ENCODE results near the gene HOMER1. TPM values are rescaled to one million over a fixed set of nuclear protein-coding genes. Genes with fewer than 3 reads are reported as not detected.

Gene HOMER1
- total RNA-seq, 2 donors from 2014 or later, result 2.1 to 15.8 TPM

- DNase-seq (ENCODE audit: low spot score), result no peak
- no peaks in the 10 kb centered on the region for H3K9me3 ChIP-seq
- TF ChIP-seq POLR2AphosphoS5 (IDR thresholded peaks at IDR 0.05) (no peak), CTCF (IDR thresholded peaks at IDR 0.05) (no peak), POLR2A (IDR thresholded peaks at IDR 0.05) (no peak)
- H3K4me1 ChIP-seq (replicated peaks), result no peaks in the 10 kb centered on the region
- no peak overlapping the region for H3K4me3 ChIP-seq
- WGBS, result 91% methylated on average over 1 of the region's 1 CpG
- no peaks in the 10 kb centered on the region for H3K36me3 ChIP-seq
- intact Hi-C loops (cut with DNase I), result no loop called here
- H3K27ac ChIP-seq, result no peak overlapping the region
- H3K27me3 ChIP-seq (replicated peaks; ENCODE audit: insufficient read depth), result no peaks in the 10 kb centered on the region
Measured at GRCh38 chr5:79417495-79417894, 96.4 kb downstream of the HOMER1 start.

DNA sequence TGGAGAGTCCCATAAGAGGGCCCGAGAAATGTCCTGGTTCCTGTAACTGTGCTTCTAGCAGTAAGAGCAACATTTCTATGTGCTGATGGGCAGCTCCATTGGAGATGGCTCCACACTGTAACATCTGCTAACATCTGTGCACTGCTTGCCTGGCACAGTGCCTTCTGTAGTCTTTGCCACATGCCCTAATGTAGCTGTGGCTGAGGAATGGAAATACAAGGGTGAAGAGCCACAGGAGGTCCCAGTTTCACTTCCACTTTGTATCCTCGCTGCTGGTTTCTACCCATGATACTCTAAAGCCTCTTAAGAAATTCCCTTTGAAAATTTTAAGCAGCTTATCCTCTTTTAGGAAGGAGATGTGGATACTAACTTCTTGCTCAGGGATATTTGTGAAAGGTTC is 97.4 kb downstream of the HOMER1 start:
- no peaks in the 10 kb centered on the region for H3K4me1 ChIP-seq (replicated peaks)
- TF ChIP-seq CTCF (IDR thresholded peaks at IDR 0.05) (no peak), POLR2AphosphoS5 (IDR thresholded peaks at IDR 0.05) (no peak), POLR2A (IDR thresholded peaks at IDR 0.05) (no peak)
- H3K36me3 ChIP-seq, result no peaks in the 10 kb centered on the region
- 81% methylated on average over 2 of the region's 2 CpGs for WGBS
- H3K27me3 ChIP-seq (replicated peaks; ENCODE audit: insufficient read depth), result no peaks in the 10 kb centered on the region
- H3K27ac ChIP-seq, result no peak overlapping the region
- H3K4me3 ChIP-seq, result no peak overlapping the region
- no peak for DNase-seq (ENCODE audit: low spot score)
- no peaks in the 10 kb centered on the region for H3K9me3 ChIP-seq
- intact Hi-C loops (cut with DNase I), result no loop called here

DNA sequence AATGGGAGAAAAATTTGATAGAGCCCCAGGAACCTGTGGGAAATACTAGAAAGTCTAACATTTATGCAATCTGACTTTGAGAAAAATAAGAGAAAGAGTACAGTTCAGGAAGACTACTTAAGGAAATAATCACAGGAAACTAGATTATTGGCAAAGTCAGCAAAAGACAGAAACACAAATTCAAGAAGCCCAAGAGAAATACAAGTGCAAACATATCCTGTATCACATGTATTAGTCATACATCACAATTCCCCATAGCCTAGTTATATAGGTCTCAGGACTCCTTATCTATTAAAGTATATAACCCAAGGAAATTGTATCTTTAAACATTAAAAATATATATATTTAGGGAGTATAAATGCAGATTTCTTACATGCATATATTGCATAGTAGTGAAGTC is 100.8 kb downstream of the HOMER1 start:
- intact Hi-C loops (cut with DNase I), result no loop called here
- DNase-seq (ENCODE audit: low spot score), result no peak
- TF ChIP-seq POLR2AphosphoS5 (IDR thresholded peaks at IDR 0.05), result no peak
- no peak for TF ChIP-seq POLR2A (IDR thresholded peaks at IDR 0.05)
- TF ChIP-seq CTCF (IDR thresholded peaks at IDR 0.05), result no peak
- Histone ChIP-seq H3K4me1 (replicated peaks) (no peaks in the 10 kb centered on the region), H3K9me3 (no peaks in the 10 kb centered on the region), H3K27me3 (replicated peaks; ENCODE audit: insufficient read depth) (no peaks in the 10 kb centered on the region), H3K4me3 (no peak overlapping the region), H3K36me3 (no peaks in the 10 kb centered on the region), H3K27ac (no peak overlapping the region)

GRCh38 chr5:79408028-79408427 is 105.9 kb downstream of the HOMER1 start:
- intact Hi-C loops (cut with DNase I), result no loop called here
- H3K36me3 ChIP-seq, result no peaks in the 10 kb centered on the region
- TF ChIP-seq CTCF (IDR thresholded peaks at IDR 0.05) (no peak), POLR2AphosphoS5 (IDR thresholded peaks at IDR 0.05) (no peak), POLR2A (IDR thresholded peaks at IDR 0.05) (no peak)

GRCh38 chr5:79407591-79407990 is 106.3 kb downstream of the HOMER1 start:
- no peak overlapping the region for H3K4me3 ChIP-seq
- H3K9me3 ChIP-seq, result no peaks in the 10 kb centered on the region
- no peaks in the 10 kb centered on the region for H3K4me1 ChIP-seq (replicated peaks)
- no peak for TF ChIP-seq CTCF (IDR thresholded peaks at IDR 0.05)
- H3K36me3 ChIP-seq, result no peaks in the 10 kb centered on the region
- H3K27me3 ChIP-seq (replicated peaks; ENCODE audit: insufficient read depth), result no peaks in the 10 kb centered on the region
- DNase-seq (ENCODE audit: low spot score), result no peak
- intact Hi-C loops (cut with DNase I), result no loop called here
- H3K27ac ChIP-seq, result no peak overlapping the region
- WGBS, result 94% methylated on average over 1 of the region's 1 CpG

More at GRCh38 chr5:79408028-79408427, 105.9 kb downstream of the HOMER1 start:
- Histone ChIP-seq H3K9me3 (no peaks in the 10 kb centered on the region), H3K27me3 (replicated peaks; ENCODE audit: insufficient read depth) (no peaks in the 10 kb centered on the region), H3K27ac (no peak overlapping the region), H3K4me1 (replicated peaks) (no peaks in the 10 kb centered on the region), H3K4me3 (no peak overlapping the region)
- no peak for DNase-seq (ENCODE audit: low spot score)
